ENCODE measurements around the gene DIPK1B.

- TF ChIP-seq POLR2AphosphoS5 (IDR thresholded peaks at IDR 0.05; ENCODE audit: low read depth, low read length) (no peak), TAF1 (IDR thresholded peaks at IDR 0.05; ENCODE audit: borderline replicate concordance, low read depth, low read length) (no peak), POLR2A (IDR thresholded peaks at IDR 0.05; ENCODE audit: low read depth, low read length) (no peak)
Measured at GRCh38 chr9:136714096-136714892, 1.9 kb downstream of the DIPK1B start.
